Measurements from ENCODE around the gene HIBADH.

HIBADH gene

DNA sequence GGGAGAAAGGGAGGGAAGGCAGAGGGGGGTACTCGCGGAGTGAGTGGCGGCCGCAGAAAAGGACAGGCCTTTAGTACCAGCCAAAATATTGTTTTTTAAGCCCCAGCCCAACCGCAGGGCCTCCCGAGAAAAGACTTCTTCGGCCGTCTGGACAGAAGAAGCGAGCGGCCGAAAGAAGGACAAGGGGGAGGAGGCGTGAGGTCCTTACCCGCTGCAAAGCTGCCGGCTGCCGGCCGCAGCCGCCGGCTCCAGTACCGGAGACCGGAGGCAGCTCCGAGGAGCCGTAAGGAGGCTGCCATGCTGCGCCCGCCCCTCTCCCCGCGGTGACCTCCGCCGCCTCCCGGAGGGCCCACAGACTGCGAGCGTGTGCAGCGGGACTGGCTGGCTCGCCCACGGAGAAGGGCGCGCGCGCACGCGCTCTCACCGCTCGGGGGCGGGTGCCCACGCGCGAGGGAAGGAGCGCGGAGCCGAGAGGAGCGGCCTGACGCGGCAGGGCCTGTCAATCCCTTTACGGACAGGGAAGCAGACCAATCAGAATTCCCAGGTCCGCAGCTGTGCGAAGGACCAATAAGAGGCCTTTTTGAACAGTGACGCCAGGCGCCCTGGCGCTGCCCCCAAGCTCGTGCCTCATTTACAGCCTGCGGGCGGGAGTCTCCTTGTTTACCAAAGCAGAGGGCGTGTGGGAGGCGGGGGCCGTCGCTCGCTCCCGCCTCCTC, at the start of gene HIBADH:
Gene HIBADH (minus strand): TSS at position 394 of the 716 bp plus-strand sequence. CDS start 95 bp downstream, at position 299.
- peak; percentile 98 for DNase-seq

DNA sequence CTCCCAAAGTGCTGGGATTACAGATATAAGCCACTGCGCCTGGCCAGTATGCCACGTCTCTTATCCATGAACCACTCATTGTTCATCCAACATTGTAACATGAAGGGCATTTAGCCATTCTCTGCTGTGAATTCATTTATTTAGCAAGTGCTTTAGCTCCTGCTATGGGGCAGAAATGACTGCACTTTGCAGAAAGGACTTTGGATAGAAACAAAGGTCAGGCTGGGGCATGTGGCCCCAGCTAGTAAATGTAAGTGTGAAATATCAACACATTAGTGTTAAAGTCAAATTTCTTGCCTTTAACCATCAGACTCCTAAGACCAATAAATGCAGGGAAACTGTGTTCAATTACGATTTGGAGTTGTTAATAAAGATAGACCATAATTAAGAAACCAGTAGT, 49.5 kb upstream of the HIBADH start:
- DNase-seq = no peak

DNA sequence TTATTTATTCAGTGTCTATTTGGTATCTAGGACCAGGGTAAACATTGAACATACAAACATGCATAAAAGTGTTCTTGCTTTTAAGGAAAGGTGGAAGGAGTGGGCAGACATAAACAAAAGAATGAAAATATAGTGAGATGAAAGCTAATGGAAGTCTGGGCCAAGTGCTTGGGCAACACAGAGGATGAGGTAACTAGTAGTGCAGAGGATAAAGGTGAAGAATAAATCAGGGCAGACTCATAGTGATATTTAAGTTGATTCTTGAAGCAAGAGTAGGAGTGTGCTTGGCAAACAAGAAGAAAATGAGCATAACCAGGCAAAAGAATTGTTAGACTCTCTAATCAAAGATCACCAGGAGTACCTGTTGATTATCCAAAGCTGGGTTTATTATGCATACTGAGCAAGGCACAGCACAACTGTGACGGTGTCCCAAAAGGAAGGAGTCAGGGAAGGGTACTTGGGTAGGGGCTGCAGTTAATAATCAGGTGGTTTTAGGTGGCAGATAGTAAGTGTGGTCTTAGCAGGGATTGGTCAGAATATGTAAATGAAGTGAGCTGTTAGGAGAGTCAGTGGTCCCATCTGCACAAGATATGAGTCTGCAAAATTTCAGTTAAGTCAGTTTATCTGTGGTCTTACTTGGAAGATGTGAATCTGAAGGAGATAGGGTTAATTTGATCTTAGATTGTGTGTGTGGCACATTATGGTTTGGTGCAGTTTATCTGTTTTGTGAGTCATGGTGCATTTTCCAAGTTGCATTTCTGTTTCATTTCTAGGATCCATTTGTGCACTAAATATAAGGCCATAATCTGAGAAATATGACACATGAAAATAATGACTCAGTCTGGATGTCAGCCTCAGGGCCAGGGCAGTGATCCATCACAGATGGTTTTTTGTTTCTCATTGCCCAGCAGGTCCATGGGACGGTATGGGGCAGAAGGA, 46.7 kb upstream of the HIBADH start:
- no peak for DNase-seq

DNA sequence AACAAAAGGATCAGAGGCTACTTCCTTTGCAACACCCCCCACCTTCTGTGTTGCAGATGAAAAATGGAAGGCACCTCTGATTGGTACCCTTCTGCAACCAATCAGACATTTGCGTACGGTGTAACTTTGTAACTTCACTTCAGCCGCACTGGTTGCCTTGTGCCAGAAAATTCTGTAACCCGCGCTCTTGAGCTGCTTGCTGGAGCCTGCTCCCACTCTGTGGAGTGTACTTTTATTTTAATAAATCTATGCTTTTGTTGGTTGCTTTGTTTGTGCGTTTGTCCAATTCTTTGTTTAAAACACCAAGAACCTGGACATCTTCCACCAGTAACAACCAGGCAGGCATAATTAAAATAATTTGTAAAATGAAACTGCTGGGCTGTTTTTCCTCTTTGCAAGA, 45.8 kb upstream of the HIBADH start:
- no peak for DNase-seq

DNA sequence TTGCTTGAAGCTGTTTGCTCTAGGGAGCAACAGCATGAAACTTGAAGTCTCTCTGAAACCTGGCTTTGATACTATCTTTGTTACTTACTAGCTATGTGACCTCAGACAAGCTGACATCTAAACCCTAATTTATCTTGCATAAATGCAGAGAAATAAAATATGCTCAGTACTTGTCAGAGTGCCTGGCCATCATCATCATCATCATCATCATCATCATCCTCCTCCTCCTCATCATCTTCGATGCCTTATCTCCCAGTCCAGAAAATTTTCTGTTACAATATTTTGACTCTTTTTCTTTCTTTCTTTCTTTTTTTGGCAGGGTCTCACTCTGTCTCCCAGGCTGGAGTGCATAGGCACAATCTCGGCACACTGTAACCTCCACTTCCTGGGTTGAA, 42.5 kb upstream of the HIBADH start:
- DNase-seq = no peak

DNA sequence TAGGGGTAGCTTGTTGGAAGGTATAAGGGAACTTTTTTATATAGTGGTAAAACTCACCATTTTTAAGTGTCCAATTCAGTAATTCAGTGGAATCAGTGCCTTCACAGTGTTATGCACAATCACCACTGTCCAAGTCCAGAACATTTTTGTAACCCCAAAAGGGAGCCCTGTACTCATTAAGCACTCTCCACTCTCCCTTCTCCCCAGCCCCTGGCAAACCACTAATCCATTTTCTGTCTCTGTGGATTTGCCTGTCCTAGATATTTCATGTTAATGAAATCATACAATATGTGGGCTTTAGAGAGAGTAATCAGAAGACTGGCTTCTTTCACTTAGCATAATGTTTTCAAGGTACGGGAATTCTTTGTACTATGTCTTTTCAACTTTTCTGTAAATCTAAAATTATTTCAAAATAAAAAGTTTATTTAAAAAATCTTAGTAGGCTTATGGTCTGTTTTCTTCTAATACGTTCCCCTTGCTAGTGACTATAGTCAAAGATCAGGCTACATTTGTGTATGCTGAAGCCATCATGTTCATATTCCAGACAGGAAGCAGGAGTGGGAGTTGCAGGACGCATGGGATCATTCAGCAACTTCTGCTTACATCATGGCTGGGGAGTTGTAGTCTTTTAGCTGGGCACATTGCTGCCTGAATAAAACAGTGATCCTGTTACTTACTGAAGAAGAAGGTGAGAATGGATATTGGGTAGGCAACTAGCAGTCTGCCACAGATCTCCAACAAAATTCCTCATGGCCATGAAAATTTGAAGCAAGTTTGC, 41.9 kb upstream of the HIBADH start:
- no peak for DNase-seq

DNA sequence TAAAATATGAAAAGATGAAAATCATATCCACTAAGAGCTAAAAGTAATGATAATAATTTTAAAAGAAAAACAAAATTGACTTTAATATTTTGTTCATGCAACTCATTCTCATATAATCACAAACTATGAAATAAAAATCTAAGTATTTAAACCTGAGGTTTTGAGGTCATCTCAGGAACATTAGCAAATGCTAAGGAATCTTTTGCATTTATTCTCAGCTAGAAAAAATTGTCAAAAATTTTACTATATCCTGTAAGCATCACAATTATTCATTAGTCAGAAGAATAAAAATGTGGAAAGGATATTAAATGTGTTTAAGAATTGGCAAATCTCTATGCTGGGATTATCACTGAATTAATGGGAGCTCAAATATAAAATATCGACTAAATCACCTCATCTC, 40.5 kb upstream of the HIBADH start:
- no peak for DNase-seq

DNA sequence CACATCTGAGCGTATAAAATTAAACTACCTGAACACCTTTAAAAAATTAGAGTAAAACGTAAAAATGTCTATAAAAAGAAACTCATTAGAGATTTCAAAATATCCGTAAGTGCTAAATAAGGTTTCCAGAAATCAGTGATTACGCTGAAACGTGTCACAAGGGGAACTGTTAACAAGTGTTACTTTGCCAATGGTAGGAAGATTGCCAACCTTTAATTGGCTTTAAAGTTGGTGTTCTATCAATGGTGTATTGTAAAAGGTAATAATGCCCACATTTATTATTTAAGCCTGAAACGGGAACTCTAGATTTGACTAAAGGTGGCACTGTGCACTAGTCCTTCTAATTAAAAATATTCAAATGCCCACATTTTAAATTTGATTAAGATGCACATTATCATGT, 37.8 kb upstream of the HIBADH start:
- DNase-seq = no peak

DNA sequence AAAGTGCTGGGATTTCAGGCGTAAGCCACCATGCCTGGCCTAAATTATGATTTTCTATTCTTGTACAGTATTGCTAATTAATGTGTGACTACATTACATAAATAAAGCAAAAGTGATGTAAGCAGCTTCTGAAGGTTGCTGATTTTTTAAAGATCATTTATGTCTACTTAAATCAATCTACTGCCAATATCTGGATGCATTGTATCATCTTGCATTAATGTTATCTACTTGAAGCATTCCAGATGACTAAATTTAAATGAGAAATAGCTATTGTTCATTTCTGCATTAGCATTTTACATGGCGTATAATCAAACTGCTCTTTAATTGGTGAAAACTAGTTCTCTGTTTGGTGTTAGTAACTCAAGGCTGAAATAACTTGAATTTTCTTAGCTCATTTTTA, 37.1 kb upstream of the HIBADH start:
- no peak for DNase-seq

DNA sequence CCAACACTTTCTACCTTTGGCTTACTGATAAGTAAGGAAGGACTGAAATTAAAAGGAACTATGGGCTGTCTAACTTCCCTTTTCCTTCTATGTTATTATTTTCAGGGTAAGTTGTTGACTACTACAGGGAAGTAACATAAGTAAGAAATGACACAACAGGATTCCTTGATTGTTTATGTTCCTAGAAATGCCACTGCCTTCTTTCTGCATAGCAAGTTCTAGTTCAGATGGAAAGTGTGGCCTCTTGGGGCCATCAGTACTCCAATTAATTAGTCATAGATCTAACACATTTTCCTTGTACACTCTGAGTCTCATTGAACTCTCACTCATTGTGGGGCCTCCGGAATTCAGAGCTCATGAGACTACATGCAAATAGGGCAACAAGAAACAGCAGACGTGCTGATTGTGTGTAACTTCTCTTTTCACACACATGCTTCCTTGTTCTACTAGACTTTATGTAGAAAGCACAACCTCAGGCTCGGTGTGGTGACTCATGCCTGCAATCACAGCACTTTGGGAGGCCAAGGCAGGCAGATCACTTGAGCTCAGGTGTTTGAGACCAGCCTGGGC, 35.3 kb upstream of the HIBADH start:
- DNase-seq = no peak

DNA sequence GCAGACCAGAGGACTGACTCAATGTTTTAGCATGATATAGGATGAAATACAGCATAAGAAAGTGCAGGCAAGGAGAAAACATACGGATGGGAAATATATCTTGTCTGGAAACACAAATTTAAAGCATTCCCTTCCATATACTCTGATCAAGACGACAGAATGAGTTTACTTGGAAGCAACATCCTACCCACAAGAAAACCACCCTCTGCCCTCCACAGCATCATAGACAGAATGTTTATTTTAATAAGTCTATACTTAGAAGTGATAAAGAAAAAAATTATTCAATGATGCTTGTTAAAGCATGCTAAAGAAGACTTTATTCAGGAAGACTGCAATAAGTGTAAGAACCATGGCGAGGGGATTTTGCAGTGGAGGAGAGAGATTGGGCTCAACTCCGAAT, 32.4 kb upstream of the HIBADH start:
- no peak for DNase-seq

DNA sequence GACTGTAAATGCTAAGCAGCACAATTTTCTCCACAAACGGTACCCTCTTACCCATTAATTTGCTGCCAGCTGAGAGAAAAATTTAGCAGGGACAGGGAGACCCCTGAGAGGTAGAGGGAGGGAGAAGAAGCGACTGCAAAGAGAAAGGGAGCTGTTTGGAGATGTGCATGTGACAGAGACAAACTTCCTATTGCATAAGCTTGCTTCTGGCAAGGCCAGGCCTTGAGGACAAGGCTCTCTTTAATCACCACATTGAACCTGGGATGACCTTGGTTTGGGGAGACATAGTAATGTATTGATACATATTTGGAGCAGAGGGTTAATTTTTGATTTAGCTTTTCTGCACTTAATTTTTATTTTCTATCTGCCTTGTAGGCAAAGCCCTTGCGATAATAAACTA, 31.1 kb upstream of the HIBADH start:
- DNase-seq = no peak

DNA sequence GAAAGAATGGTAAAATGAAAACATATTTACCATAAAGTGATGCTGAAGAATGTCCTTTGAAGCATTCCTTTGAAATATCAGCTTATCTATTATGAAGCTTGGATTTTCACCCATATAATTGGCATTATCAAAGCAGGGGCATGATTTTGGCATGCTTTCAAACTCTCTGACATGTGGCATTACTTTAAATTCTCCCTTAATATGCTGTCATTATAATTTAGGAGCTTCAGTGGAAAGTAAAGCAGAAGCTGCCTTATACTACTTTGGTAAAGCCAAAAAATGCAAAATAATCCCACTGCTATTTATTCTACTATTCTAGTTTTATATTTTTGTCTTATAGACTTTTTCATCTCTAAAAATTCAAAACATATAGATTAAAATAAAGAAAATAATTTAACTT, 28.0 kb upstream of the HIBADH start:
- DNase-seq = no peak

DNA sequence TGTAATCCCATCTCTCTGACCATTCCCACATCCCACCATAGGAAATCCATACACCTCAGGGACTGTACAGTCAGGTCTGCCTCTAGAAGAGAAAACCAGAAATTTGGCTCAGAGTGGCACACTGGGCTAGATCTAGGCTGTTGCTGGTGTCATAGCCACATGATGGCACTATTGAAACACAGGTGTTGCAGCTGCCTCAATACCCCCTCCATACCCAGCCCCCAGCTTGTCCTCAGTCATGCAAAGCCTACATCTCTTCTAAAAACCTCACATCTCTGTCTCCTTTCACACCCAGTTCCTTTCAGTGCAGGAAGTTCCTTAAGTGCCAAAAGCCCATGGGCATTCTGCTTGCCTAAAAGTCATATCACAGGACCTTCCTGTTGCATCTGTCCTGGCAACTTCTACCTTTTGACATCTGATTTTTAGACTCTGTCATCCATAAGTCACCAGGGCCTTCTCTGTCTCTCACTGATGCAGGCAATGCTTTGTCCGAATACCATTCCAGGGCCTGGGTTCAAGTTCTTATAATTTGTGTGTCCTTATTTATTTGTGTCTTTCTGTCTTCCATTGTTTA, 27.0 kb upstream of the HIBADH start:
- DNase-seq = no peak

DNA sequence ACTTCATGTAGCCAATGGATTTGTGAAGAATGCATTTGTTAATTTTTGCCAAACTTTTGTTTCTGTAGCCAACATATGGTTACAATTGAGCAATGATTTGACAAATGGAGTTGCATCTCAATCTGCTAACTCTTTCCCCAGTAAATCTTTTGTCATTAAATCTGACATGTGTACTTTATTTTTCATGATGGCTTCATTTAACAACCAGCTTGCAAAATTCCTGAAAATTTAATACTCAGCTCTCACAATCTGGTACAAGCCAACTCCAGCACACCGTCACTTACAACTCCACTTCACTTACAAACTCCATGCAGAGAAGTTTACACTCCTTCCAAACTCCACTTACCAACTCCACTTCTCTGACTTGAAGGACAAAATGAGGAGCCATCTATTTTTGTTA, 26.5 kb upstream of the HIBADH start:
- no peak for DNase-seq

DNA sequence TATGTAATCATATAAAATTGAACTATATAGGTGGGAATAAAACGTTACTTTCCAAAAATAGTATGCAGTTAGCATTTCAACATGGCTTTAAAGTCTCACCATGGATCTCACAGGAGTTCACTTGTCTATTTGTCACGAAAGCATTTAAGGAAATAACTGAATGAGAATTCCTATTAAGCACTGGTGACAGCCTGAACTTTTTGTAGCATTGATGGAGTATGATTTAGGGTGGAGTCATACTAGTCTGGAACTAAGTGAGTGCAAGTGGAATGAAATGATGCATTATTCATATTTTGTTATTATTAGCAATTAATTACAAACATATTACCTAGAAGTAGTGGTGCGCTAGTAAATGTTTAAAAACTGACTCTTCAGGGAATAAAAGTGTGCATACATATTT, 26.0 kb upstream of the HIBADH start:
- DNase-seq = no peak

DNA sequence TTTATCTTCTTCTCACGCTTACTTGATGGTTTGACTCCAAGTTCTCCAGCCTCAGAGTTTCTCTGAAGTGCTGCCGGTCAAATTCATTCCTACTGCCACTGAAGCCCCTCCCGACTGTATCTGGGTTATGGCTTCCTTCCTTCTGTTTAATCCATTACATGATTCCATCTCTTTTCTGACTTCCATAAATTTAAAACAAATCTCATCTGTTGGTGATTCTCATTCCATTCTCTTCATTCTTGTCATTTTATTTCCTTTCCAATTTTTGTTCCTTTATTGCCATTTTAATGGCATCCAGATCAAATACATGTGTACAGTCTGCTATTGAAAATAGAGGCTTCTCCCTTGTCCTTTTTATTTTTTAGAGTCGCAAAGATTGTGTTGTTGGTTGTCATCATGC, 25.4 kb upstream of the HIBADH start:
- DNase-seq = no peak

DNA sequence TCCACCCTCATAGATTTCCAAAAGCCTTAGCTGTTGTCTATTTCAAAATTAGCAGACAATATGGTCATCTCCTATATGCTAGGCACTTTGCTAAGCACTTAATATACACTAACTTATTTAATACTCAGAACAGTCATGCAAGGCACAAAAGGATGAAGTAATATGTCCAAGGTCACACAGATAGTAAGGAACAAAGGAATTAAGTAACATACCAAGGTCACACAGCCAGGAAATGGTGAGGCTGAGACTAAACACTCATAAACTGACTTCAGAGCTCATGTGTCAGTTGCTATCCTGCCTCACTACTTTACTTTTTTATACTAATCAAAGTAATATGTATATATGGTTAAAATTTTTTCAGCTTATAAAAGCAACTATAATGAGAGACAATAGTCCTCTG, 23.6 kb upstream of the HIBADH start:
- no peak for DNase-seq

DNA sequence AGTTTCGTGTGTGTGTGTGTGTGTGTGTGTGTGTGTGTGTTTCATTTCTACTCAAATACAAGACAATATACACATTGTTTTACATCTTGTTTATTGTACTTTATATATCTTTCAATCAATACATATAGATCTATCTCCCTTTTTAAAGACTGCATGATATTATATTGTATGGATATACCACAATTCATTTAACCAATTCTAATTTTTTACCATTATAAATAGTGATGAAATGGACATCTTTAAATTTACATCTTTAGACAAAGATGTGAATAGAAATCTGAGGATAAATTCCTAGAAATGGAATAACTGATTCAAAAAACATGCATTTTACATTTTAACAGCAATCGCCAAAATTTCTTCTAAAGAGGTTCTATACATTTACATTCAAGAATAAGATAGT, 23.2 kb upstream of the HIBADH start:
- DNase-seq = no peak

DNA sequence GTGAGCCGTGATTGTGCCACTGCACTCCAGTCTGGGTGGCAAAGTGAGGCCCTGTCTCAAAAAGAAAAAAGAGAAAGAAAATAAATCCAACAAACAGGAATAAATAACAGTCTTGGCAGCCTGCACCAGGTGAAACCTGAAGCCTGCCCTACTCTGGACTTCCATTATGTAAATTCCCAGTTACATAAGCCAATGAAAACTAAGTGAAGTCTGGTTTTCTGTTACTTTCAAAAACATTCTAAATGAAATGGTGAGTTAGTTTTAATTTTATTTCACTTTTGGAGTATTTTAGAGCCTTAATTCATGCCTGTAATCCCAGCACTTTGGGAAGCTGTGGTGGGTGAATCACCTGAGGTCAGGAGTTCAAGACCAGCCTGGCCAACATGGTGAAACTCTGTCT, 22.5 kb upstream of the HIBADH start:
- no peak for DNase-seq

DNA sequence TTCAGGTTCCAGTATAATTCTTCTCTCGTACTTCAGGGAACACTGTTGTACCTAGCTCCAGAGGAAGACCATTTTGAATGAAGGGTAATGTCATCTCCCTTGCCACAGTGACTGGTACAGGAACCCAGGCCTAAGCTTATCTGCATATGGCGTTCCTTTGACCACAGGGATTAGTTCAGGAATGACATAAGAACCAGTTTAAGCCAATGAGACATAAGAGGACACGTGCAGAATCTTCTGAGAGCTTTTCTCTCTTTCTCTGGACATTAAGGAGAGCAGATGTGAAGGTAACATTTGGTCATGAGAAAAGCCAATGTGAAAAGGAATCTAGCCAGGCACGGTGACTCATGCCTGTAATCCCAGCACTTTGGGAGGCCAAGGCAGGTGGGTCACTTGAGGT, 21.8 kb upstream of the HIBADH start:
- DNase-seq = no peak

DNA sequence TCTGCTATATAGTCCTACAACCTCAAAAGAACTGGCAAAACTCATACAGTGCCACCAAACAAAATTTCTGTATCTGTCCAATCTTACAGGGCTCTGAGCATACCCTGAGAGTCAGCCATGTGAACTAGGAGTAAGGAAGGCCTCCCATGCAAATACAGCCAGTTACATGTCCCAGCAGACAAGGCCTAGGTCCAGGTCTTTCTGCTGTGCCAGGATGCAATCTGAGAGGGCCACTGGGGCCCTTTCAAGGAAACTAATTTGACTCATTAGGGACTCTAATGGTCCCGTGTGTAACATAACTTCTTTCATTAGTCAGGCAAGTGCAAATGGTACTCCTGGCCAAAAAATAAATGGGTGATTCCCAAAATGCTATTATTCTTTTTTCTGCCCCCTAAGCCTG, 17.9 kb upstream of the HIBADH start:
- DNase-seq = no peak
